BJ (cell line): Measurements from ENCODE around the gene IDH3G. TPM values are rescaled to one million over a fixed set of nuclear protein-coding genes. Genes with fewer than 3 reads are reported as not detected.

Source experiments
- CTCF ChIA-PET: fragments of 350-600 bp; formaldehyde crosslinking; extraction: SDS; loops from one replicate; lab custom pipeline; 2021; ENCODE audit warnings: antibody characterized with exemption, inconsistent platforms; lab: Yijun Ruan, JAX
- POLR2A ChIA-PET: fragments of 300-600 bp; sonication (Branson Sonifier 250); formaldehyde crosslinking; extraction: SDS; loops from one replicate; lab custom pipeline; 2021; ENCODE audit warnings: antibody characterized with exemption; lab: Charles Lee
- DNase-seq: peaks from one replicate; pipeline ENCODE4 v3.0.0-alpha.2; 2011; ENCODE audit warnings: low read depth
- H3K27me3 ChIP-seq: 2 replicates; pipeline ENCODE4 v1.6.0; 2011; ENCODE audit warnings: low read length; ENCODE audit not compliant: control insufficient read depth, insufficient read depth
- H3K36me3 ChIP-seq: 2 replicates; pipeline ENCODE4 v1.5.1; 2011; ENCODE audit warnings: low read length; ENCODE audit not compliant: control insufficient read depth, insufficient read depth
- H3K4me3 ChIP-seq: 2 replicates; pipeline ENCODE4 v1.5.1; 2011; ENCODE audit warnings: low read depth, mild to moderate bottlenecking, control low read depth, low read length
- polyA plus RNA-seq: library from polyadenylated mRNA; depleted of rRNA; stranded (reverse); fragments of >200 nt; gene quantifications from 2 replicates; pipeline ENCODE4 v1.2.3, GENCODE V29; 2011
- TF ChIP-seq, protein P1 (sequence below): IDR thresholded peaks from 2 replicates; pipeline ENCODE4 v1.5.1; 2011; ENCODE audit warnings: low read depth, mild to moderate bottlenecking, control low read depth, inconsistent platforms, low read length, moderate library complexity; ENCODE audit not compliant: insufficient read depth

IDH3G gene
- polyA plus RNA-seq, 1 experiment = 99.2 TPM

DNA sequence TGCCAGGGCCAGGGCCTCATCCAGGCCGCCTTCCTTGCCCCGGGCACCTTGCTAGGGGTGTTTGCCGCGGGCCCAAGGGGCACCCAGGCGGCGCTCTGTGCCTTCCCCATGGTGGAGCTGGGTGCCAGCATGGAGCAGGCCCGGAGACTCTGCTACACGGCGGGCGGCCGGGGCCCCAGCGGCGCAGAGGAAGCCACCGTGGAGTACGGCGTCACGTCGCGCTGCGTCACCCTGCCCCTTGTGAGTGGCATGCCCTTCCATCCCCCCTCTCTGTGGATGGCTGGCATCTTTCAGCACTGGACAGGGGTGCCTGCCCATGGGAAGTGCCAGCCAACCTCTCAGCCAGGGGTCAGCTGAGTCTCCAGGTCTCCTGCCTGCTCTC, 26.5 kb downstream of the IDH3G start:
- H3K36me3 ChIP-seq = no peaks in the 10 kb centered on the region; the same call in 1 of the 2 replicates
- H3K4me3 ChIP-seq = no peak overlapping the region
- TF ChIP-seq, protein P1, sequence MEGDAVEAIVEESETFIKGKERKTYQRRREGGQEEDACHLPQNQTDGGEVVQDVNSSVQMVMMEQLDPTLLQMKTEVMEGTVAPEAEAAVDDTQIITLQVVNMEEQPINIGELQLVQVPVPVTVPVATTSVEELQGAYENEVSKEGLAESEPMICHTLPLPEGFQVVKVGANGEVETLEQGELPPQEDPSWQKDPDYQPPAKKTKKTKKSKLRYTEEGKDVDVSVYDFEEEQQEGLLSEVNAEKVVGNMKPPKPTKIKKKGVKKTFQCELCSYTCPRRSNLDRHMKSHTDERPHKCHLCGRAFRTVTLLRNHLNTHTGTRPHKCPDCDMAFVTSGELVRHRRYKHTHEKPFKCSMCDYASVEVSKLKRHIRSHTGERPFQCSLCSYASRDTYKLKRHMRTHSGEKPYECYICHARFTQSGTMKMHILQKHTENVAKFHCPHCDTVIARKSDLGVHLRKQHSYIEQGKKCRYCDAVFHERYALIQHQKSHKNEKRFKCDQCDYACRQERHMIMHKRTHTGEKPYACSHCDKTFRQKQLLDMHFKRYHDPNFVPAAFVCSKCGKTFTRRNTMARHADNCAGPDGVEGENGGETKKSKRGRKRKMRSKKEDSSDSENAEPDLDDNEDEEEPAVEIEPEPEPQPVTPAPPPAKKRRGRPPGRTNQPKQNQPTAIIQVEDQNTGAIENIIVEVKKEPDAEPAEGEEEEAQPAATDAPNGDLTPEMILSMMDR = no peak
- ChIA-PET CTCF (interaction anchor here (1.2 to 2.2 kb wide), 3 partner anchors 14 to 185 kb away, joined by 3 to 10 read pairs (median 3); no protein-coding TSS in a partner anchor), POLR2A (no interaction called here)
- no peaks in the 10 kb centered on the region for H3K27me3 ChIP-seq
- no peak for DNase-seq

DNA sequence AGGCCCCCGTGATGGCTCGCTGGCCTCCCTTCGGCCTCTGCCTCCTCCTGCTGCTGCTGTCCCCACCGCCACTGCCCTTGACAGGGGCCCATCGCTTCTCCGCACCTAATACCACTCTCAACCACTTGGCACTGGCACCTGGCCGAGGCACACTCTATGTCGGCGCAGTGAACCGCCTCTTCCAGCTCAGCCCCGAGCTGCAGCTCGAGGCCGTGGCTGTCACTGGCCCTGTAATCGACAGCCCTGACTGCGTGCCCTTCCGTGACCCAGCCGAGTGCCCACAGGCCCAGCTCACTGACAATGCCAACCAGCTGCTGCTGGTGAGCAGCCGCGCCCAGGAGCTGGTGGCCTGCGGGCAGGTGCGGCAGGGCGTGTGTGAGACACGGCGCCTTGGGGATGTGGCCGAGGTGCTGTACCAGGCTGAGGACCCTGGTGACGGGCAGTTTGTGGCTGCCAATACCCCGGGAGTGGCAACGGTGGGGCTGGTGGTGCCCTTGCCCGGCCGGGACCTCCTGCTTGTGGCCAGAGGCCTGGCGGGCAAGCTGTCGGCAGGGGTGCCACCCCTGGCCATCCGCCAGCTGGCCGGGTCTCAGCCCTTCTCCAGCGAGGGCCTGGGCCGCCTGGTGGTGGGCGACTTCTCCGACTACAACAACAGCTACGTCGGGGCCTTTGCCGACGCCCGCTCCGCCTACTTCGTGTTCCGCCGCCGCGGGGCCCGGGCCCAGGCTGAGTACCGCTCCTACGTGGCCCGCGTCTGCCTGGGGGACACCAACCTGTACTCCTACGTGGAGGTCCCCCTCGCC, 27.1 kb downstream of the IDH3G start:
- ChIA-PET POLR2A (no interaction called here), CTCF (interaction anchor here (1.3 to 2.2 kb wide), 3 partner anchors 156 to 186 kb away, joined by 3 to 10 read pairs (median 7); no protein-coding TSS in a partner anchor)
- no peaks in the 10 kb centered on the region for H3K27me3 ChIP-seq
- TF ChIP-seq, protein P1 = no peak
- H3K4me3 ChIP-seq = no peak overlapping the region
- no peaks in the 10 kb centered on the region; the same call in 1 of the 2 replicates for H3K36me3 ChIP-seq
- DNase-seq = no peak

DNA sequence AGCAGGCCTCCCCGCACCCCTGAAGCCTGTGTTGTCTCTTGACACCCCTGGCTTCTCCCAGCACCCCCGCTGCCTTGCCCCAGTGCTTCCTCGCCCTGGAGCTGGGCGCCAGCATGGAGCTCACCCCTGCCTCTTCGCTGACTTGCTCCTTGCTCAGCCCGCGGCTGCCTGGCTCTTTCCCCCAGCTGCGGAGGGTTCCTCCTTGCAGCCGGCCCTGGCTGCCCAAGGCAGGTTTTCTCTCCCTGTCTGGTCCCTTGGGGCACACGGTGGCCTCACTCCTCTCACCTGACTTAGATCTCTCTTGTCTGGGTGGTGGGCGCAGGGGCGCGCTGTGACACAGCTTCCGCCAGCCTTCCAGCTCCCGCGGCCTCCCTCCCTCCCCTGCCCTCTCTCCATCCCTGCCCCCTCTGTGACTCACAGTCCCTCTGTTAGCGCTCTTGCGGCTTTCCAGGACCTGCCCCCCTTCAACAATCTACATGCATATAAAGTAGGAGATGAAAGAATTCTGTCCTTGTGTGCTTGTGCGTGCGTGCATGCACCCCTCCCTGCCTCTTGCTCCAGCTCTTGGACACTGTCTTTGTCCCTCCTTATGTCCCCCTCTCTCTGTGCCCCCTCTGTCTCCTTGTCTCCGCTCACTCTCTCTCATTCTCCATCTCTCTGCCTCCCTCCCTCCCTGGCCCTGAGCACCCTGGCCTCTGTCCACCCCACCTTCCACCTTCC, 27.9 kb downstream of the IDH3G start:
- DNase-seq = peak; percentile 4
- TF ChIP-seq, protein P1 = no peak
- H3K27me3 ChIP-seq = no peaks in the 10 kb centered on the region
- POLR2A ChIA-PET = no interaction called here
- CTCF ChIA-PET = interaction anchor here (0.7 to 2.2 kb wide), 4 partner anchors 14 to 187 kb away, joined by 3 to 10 read pairs (median 7); no protein-coding TSS in a partner anchor
- peak overlapping the region; percentile 48 for H3K4me3 ChIP-seq
- no peaks in the 10 kb centered on the region; the same call in 1 of the 2 replicates for H3K36me3 ChIP-seq

DNA sequence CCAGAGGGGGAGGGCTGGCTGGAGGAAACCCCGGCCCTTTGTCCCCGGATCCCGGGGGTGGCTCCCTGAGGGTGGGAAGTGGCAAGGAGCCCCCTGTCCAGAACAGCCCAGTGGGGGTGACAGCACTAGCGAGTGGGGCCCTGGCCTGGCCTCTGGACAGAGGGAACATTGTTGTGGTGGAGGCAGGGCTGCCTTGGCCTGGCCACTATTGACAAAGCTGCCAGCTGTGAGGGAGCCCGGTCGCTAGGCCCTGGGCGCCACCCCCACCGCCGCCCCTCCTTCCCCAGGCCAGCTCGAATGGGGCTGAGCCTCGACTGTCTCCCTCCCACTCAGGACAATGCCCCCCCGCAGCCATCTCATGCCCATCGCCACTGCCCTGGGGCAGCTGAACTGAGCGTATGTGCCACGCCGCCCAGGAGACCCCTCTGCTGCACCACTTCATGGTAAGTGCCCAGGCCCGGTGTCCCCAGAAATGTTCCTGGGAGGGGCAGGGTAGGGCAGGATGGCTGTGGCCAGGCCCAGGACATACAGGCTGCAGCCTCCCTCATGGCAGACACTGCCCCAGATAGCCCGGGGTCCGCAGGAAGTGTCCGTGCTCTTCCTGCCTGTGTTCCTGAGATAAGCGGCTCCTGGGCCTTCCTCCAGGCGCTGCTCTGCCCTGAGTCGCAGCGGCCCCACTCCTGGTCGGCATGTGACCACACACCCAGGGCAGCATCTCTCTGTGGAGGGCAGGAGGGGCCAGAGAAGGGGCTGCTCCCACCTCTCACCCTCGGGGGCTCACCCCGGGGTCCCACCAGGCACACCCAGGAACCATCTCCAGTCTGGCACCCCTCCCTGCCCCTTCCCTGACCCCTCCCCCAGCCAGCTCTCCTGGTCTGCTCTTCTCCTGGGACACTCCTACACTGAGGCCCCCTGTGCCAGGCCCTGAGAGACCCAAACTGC, 28.8 kb downstream of the IDH3G start:
- no peak for DNase-seq
- CTCF ChIA-PET = interaction anchor here (0.7 to 2.2 kb wide), 6 partner anchors 15 to 188 kb away, joined by 3 to 10 read pairs (median 7); partner anchors contain the start of gene RENBP
- POLR2A ChIA-PET = no interaction called here
- no peaks in the 10 kb centered on the region; the same call in 1 of the 2 replicates for H3K36me3 ChIP-seq
- TF ChIP-seq, protein P1 = no peak
- H3K4me3 ChIP-seq = peak overlapping the region; percentile 48
- no peaks in the 10 kb centered on the region for H3K27me3 ChIP-seq
